ENCODE results near the gene DPP7.

- TF ChIP-seq SIN3A (IDR thresholded peaks at IDR 0.05; ENCODE audit: borderline replicate concordance, insufficient read depth, low read length), result no peak
- TF ChIP-seq TAF1 (IDR thresholded peaks at IDR 0.05; ENCODE audit: borderline replicate concordance, insufficient read depth, low read length), result no peak
- no peak for TF ChIP-seq POLR2AphosphoS5 (IDR thresholded peaks at IDR 0.05; ENCODE audit: low read depth, low read length)
- no peak for TF ChIP-seq REST (IDR thresholded peaks at IDR 0.05; ENCODE audit: insufficient read depth in 1 of 2, low read depth in 2 of 2, low read length in 2 of 2)
- no peak for TF ChIP-seq FOXP2 (optimal IDR thresholded peaks at IDR 0.05; ENCODE audit: borderline replicate concordance, extremely low read depth, extremely low read length, insufficient read depth)
Measured at GRCh38 chr9:137074657-137075274, 39.8 kb downstream of the DPP7 start.

Measured in PFSK-1 (cell line).